Bronchus fibroblast of lung (primary cell): ENCODE data around the gene ZFP30. TPM values are rescaled to one million over a fixed set of nuclear protein-coding genes. Genes with fewer than 3 reads are reported as not detected.

Experiments used
- total RNA-seq: library from RNA; depleted of rRNA; stranded (reverse); fragments of >200 nt; gene quantifications from 2 replicates; pipeline ENCODE4 v1.2.3, GENCODE V29; 2015

Gene ZFP30
- 7.1 TPM in 2 replicates for total RNA-seq

GRCh38 chr19:37655301-37655688 is at the start of gene ZFP30:
Gene ZFP30, minus strand, starts transcription at chr19:37655465. Its CDS starts 7,643 bp downstream, at chr19:37647822.

GRCh38 chr19:37594304-37594981 is 60.8 kb downstream of the ZFP30 start, which contains the start of the genes ZNF540 and ZNF571:
Gene ZNF540, plus strand, starts transcription at chr19:37594876. Its CDS starts 3,572 bp downstream, at chr19:37598448.
Gene ZNF571, minus strand, starts transcription at chr19:37594792. Its CDS starts 8,116 bp downstream, at chr19:37586676.

Other genes with a start within 250 kb of the ZFP30 start
- gene ZNF569, start 188.0 kb downstream of the ZFP30 start, total RNA-seq = 4.0 and 5.4 TPM in 2 replicates
- 3.2 and 3.4 TPM in 2 replicates for gene ZNF570, start 186.1 kb downstream of the ZFP30 start, total RNA-seq
- 1.8 and 2.7 TPM in 2 replicates for gene ZNF793, start 148.5 kb downstream of the ZFP30 start, total RNA-seq
- gene ZNF571, start 60.7 kb downstream of the ZFP30 start, total RNA-seq = 1.2 TPM in 2 replicates
- 0.30 and 0.50 TPM in 2 replicates for gene ZNF540, start 60.6 kb downstream of the ZFP30 start, total RNA-seq
- gene ZNF607, start 64.3 kb upstream of the ZFP30 start, total RNA-seq = 2.1 and 3.7 TPM in 2 replicates
- 2.2 and 3.7 TPM in 2 replicates for gene ZNF573, start 124.1 kb upstream of the ZFP30 start, total RNA-seq